GM19395 (cell line): ENCODE results near the gene INPP5E.
"Not testable (repeated sequence)": the region's sequence is repeated elsewhere in the genome, so short reads cannot be mapped to it uniquely, and the experiment has no call there.

Source experiments
- ATAC-seq: cut with Tn5 transposase; IDR thresholded peaks from one replicate; pipeline ENCODE4 v1.9.1; 2021; ENCODE audit warnings: mild to moderate bottlenecking, moderate library complexity; ENCODE audit not compliant: unreplicated experiment

The INPP5E gene

GRCh38 chr9:136407061-136407460 is 32.6 kb downstream of the INPP5E start:
- ATAC-seq: not testable (repeated sequence)

DNA sequence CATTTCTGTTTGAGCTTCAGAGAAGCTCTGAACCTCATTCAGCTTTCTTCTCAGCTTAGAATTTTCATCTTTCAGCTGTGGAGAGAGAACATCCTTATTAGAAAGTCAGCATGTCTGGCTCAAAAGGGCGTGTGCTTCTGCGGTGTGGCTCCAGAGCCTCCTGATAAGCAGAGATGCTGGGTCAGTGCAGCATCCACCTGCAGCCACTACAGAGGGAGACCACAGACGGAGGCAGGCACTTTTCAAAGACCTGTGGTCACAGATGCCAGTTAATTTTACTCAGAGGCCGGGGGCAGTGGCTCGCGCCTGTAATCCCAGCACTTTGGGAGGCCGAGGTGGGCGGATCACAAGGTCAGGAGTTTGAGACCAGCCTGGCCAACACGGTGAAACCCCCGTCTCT is 33.7 kb downstream of the INPP5E start:
- not testable (repeated sequence) for ATAC-seq

DNA sequence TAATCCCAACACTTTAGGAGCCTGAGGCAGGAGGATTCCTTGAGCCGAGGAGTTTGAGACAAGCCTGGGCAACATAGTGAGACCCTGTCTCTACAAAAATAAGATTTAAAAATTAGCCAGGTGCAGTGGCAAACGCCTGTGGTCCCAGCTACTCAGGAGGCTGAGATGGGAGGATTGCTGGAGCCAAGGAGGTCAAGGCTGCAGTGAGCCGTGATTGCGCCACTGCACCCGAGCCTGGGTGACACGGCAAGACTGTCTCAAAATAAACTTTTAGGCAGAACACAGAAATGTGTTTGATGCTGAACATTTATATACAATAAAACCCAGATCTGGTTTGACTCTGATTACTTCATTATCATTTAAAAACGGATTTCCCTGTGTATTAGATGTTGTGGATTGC is 34.2 kb downstream of the INPP5E start:
- no peak for ATAC-seq

DNA sequence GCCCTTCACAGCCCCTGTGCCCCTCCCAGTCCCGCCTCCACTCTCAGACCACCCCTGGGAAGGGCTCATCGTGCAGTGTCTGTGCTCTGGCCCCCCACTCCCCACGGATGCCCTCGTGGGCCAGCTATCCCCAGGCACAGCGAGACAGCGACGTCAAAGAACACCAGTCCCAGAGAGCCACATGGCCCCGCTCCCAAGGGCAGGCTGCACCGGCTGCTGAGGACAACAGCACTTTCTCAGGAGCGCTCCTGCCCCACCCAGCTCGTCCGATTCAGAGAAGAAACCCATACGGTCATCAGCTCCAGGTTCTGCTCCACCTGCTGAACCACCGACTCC is 34.9 kb downstream of the INPP5E start:
- ATAC-seq: no peak

DNA sequence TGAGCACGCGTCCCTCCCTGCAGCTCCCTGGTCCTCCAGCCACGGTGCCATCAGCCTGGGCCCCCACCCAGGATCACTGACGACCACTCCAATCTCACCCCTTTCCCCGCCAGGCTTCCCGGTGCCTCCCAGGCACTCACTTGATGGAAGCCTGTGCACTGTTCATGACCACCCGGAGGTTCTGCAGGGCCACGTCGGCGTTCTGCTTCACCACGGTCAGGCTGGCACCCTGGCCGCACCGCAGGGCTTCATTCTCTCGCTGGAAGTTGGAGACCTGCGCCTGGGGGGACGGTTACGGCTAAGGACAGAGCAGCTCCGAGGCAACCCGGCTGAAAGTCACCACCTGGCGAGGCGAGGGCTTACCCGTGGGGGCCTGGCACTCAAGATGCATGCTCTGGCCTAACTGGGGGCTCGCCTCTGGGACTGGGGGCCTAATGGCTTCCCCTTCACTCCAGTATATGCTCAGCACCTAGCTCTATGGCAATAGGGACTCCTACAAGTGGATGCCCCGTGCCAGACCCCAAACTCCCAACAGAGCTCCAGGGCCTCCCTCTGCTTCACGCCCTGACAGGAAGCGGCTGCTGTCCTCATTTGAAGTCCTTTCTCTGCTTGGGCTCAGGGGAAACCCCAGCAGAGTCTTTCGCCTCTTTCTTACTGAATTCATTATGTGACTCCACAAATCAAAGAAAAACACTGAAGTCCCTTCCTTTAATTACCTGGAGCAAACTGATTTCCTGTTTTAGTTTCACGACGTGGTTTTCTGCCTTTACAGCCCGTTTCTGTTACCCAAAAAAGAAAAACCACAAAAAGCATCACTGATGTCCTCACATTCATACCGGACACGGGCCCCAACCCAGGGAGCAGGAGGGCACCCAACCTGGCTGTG is 35.5 kb downstream of the INPP5E start:
- ATAC-seq: no peak

GRCh38 chr9:136403538-136403914 is 36.1 kb downstream of the INPP5E start:
- peak; percentile 44 for ATAC-seq

DNA sequence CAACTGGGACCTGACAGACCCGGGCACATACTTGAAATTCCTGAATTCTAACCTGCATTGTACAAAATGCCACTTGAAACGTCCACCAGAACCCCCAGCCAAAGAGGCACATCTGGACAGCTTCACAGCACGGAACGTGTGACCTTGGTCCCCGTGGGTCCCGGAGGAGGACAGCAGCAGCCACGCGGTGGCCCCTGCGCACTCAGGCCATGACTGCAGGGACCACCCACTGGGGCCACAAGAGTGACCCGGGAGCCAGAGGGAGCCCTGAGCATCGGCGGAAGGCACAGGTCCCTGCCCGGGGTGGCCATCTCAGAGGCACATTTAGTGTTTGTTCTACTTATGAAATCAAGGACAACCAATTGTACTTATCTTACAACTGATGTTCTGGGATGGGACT is 37.6 kb downstream of the INPP5E start:
- ATAC-seq: no peak

GRCh38 chr9:136401173-136401922 is 38.3 kb downstream of the INPP5E start:
- no peak for ATAC-seq

- no peak for ATAC-seq
Measured at GRCh38 chr9:136400038-136400834, 39.4 kb downstream of the INPP5E start, which contains the start of gene SNAPC4. SNAPC4 (minus strand) TSS chr9:136400170; CDS start chr9:136398428, 1,742 bp downstream.

DNA sequence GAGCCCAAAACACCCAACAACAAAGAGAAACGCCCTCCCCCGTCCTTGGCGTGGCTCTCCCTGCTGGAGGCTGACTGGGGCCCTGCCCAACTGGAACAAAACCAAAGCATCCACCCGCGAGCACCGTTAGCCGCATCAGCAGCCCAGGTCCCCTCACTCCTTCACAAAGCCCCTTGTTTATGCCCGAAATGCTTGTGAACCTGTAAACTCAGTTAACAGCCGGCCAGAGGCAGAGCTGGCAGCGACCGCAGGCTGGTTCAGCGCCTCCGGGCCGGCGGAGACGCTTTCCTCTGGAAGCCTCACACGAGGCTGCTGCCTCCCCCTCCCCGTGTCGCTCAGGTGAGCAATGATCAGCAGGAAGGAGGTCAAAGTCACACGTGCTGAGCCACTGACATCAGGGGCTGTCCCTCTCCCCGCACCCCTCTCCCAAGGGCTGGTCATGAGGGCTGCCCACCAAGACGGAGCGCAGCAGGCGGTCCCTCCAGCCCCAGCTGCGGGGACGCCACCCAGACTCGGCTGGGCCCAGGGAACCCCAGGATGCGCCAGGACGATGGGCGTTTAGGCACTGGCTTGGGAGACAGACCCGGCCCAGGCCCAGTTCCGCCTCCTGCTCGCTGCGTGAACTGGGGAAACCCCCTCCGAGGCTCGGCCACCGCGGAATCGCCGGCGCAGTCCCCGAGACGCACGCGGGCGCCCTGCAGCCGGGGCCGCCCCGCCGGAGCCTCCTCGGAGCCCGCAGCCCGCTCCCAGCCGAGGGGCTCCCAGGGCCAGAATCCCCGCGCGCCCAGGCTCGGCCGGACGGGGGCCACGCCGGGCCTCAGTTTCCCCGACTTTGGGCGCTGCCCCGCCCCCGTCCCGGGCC is 40.2 kb downstream of the INPP5E start:
- ATAC-seq: no peak

- ATAC-seq: no peak
Measured at GRCh38 chr9:136398286-136398685, 41.4 kb downstream of the INPP5E start.

- no peak for ATAC-seq
Measured at GRCh38 chr9:136397643-136398042, 42.0 kb downstream of the INPP5E start.

DNA sequence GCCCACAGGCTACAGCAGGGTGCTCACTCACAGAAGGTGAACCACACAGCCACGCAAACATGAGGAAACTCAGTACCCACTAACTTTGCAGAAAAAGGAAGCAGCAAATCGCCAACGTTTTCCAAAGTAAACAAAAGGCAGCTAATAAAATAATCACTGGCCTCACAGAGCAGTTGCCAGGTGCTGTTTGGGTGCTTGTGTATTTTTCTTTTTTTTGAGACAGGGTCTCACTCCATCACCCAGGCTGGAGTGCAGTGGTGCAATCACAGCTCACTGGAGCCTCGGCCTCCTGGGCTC is 43.5 kb downstream of the INPP5E start:
- ATAC-seq: no peak

GRCh38 chr9:136395345-136396218 is 44.1 kb downstream of the INPP5E start:
- ATAC-seq: no peak

- ATAC-seq: no peak
Measured at GRCh38 chr9:136395020-136395340, 44.7 kb downstream of the INPP5E start.

- no peak for ATAC-seq
Measured at GRCh38 chr9:136394312-136395019, 45.2 kb downstream of the INPP5E start.

- ATAC-seq: no peak
Measured at GRCh38 chr9:136393531-136393930, 46.1 kb downstream of the INPP5E start.

DNA sequence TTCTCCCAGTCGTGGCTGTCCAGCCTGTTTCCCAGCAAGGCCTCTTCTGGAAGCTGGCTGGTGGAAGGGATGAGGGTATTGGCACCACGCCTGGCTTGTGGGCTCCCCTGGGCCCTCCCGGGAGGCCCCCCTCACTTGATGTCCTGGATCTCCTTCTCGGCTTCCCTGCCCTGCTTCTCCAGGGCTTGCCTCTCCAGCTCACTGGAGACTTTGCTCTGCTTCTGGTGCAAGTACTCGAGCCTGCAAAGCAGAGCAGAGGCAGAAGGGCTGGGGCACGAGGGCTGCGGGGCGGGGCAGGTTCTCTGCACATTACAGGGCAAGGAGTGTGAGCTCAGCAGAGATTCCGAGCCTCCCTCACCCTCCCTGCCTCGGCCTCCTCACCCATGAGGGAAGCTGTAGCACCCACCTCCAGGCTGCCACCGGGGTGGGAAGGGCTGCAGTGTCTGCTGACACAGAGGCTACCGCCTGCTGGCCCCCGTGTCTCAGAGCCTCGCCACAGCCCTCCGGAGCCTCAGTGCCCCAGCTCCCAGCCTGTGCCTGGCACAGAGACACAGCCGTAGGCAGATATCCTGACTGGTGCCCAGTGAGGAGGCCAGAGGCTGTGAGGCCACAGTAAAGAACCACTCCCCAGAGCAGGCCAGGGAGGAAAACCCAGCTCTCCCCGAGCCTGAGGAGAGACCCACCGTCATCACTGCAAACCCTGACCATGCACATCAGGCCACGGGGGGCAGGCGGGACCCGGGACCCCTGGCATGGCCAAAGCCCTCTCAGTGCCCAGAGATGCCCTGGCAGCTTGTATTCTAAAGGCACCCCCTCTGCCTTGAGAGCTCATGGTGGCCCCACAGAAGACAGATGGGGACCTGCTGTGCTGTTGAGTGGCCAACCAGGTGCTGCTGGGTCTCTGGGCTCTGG is 46.9 kb downstream of the INPP5E start:
- no peak for ATAC-seq
